ENCODE results near the gene VPS13C. TPM values are rescaled to one million over a fixed set of nuclear protein-coding genes. Genes with fewer than 3 reads are reported as not detected.

VPS13C gene
- total RNA-seq, 3 donors from 2014 or later (not counting 1 experiment from before 2014, with no cell fraction given) = 155 to 204 (median 164) TPM

DNA sequence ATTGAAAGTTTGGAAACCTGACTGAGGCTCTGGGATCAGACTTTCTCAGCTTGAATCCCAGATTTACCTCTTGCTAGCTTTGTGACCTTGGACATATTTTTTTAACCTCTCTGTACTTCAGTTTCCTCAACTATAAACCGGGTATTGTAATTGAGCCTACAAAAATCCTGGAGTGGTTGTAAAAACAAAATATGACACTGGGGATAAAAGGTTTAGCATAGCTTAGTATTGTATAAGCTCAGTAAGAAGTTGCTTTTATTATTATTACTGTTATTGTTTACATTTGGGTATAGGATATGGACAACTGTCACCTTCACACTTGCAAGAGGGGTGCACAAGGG is 28.1 kb upstream of the VPS13C start:
- no peaks in the 10 kb centered on the region for H3K36me3 ChIP-seq (ENCODE audit: control insufficient read depth, insufficient read depth, low read length)
- no peaks in the 10 kb centered on the region for H3K27me3 ChIP-seq (ENCODE audit: control insufficient read depth, insufficient read depth, low read length)
- Mint-ChIP-seq H3K36me3 (no peaks in the 10 kb centered on the region), H3K27me3 (ENCODE audit: low read depth in 2 of 2) (peaks cover 4 to 13% of the 10 kb centered on the region in 2 donors), H3K4me1 (no peaks in the 10 kb centered on the region), H3K9me3 (no peaks in the 10 kb centered on the region), H3K4me3 (no peak overlapping the region), H3K27ac (no peak overlapping the region)
- intact Hi-C loops (cut with micrococcal nuclease) = no loop called here
- TF ChIP-seq, protein P1, sequence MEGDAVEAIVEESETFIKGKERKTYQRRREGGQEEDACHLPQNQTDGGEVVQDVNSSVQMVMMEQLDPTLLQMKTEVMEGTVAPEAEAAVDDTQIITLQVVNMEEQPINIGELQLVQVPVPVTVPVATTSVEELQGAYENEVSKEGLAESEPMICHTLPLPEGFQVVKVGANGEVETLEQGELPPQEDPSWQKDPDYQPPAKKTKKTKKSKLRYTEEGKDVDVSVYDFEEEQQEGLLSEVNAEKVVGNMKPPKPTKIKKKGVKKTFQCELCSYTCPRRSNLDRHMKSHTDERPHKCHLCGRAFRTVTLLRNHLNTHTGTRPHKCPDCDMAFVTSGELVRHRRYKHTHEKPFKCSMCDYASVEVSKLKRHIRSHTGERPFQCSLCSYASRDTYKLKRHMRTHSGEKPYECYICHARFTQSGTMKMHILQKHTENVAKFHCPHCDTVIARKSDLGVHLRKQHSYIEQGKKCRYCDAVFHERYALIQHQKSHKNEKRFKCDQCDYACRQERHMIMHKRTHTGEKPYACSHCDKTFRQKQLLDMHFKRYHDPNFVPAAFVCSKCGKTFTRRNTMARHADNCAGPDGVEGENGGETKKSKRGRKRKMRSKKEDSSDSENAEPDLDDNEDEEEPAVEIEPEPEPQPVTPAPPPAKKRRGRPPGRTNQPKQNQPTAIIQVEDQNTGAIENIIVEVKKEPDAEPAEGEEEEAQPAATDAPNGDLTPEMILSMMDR (IDR thresholded peaks at IDR 0.05) = no peak
- no peaks in the 10 kb centered on the region for H3K9me3 ChIP-seq (ENCODE audit: control insufficient read depth, insufficient read depth, low read length)
- DNase-seq = no peak
- no peaks in the 10 kb centered on the region for H3K4me1 ChIP-seq (ENCODE audit: control insufficient read depth, insufficient read depth, low read length)
- no peak for ATAC-seq
- H3K4me3 ChIP-seq (ENCODE audit: low read length) = no peak overlapping the region
- WGBS (ENCODE audit: insufficient coverage) = no CpG with 5 or more reads among the region's 1 CpG
- no peak overlapping the region for H3K27ac ChIP-seq (ENCODE audit: low read length)

DNA sequence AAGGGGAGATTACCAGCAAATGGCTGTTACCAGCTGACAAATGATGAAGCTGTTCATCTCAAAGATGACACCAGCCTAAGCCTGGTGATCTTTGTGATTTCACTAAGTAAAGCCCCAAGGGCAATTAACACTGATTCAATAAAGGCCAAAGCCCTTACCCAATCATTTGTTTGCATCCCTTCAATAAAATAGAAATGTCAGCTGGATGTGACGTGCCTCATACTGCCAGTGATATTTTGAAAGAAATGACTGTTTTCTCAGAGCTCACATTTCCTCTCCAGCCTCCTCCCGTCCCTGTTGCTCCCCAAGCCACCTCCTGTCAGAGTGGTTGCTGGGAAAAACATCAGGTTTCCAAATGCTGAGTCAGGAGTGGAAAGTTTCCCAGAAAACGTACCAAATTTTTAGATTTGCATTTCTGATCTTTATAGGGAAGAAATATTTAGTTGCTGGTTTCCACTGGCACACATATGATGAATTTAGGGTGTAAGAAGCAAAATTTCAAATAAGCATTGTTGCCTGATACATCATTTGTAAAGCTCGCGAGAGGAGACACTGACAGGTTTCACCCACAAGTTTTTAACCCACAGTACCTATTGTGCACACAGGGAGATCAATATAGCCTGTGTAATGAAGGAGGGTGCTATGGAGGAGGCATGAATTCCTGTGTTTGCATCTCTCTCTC is 27.6 kb upstream of the VPS13C start:
- Mint-ChIP-seq H3K36me3 (no peaks in the 10 kb centered on the region), H3K27me3 (ENCODE audit: low read depth in 2 of 2) (peaks cover 6 to 8% of the 10 kb centered on the region in 2 donors), H3K4me3 (no peak overlapping the region), H3K27ac (no peak overlapping the region), H3K9me3 (no peaks in the 10 kb centered on the region), H3K4me1 (no peaks in the 10 kb centered on the region)
- H3K27me3 ChIP-seq (ENCODE audit: control insufficient read depth, insufficient read depth, low read length) = no peaks in the 10 kb centered on the region
- no peaks in the 10 kb centered on the region for H3K36me3 ChIP-seq (ENCODE audit: control insufficient read depth, insufficient read depth, low read length)
- WGBS (ENCODE audit: insufficient coverage) = 55% methylated on average over 5 of the region's 5 CpGs
- H3K4me1 ChIP-seq (ENCODE audit: control insufficient read depth, insufficient read depth, low read length) = no peaks in the 10 kb centered on the region
- H3K27ac ChIP-seq (ENCODE audit: low read length) = no peak overlapping the region
- DNase-seq (no peak), ATAC-seq (no peak)
- TF ChIP-seq, protein P1 (IDR thresholded peaks at IDR 0.05) = no peak
- intact Hi-C loops (cut with micrococcal nuclease) = no loop called here
- H3K4me3 ChIP-seq (ENCODE audit: low read length) = no peak overlapping the region
- no peaks in the 10 kb centered on the region for H3K9me3 ChIP-seq (ENCODE audit: control insufficient read depth, insufficient read depth, low read length)

DNA sequence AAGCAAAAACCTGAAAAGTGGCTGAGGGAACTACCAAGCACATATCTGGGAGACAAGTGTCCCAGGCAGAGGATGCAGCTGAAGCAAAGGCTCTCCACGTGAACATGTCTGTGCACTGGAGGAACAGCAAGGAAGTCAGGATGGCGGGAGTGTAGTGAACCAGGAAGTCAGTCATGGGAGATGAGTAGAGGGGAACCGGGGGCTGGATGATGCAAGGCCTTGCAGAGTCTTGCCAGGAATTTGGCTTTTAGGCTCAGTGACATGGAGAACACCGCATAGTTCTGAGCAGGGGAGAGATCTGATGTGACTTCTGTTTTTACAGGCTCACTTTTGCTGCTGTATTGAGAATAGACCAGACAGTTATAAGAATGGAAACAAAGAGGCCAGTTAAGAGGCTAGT is 25.5 kb upstream of the VPS13C start:
- Histone ChIP-seq H3K4me3 (ENCODE audit: low read length) (no peak overlapping the region), H3K4me1 (ENCODE audit: control insufficient read depth, insufficient read depth, low read length) (no peaks in the 10 kb centered on the region), H3K27ac (ENCODE audit: low read length) (no peak overlapping the region), H3K9me3 (ENCODE audit: control insufficient read depth, insufficient read depth, low read length) (no peaks in the 10 kb centered on the region), H3K36me3 (ENCODE audit: control insufficient read depth, insufficient read depth, low read length) (no peaks in the 10 kb centered on the region), H3K27me3 (ENCODE audit: control insufficient read depth, insufficient read depth, low read length) (no peaks in the 10 kb centered on the region)
- WGBS (ENCODE audit: insufficient coverage) = 89% methylated on average over 4 of the region's 4 CpGs
- Mint-ChIP-seq H3K9me3 (no peaks in the 10 kb centered on the region), H3K27ac (no peak overlapping the region), H3K27me3 (ENCODE audit: low read depth in 2 of 2) (peaks cover 8 to 12% of the 10 kb centered on the region in 2 donors), H3K36me3 (no peaks in the 10 kb centered on the region), H3K4me1 (no peaks in the 10 kb centered on the region), H3K4me3 (no peak overlapping the region)
- TF ChIP-seq, protein P1 (IDR thresholded peaks at IDR 0.05) = no peak
- DNase-seq (no peak), ATAC-seq (no peak)
- intact Hi-C loops (cut with micrococcal nuclease) = no loop called here
